Hypothalamus (tissue), 51 donors: Measurements from ENCODE around the gene SCUBE3.

ENCODE experiments used
- DNase-seq, 51 donors: peaks; one replicate each; lab custom pipeline; 2025; lab: John Stamatoyannopoulos, UW

Gene SCUBE3

GRCh38 chr6:35264550-35265274 lies 51.0 kb downstream of the SCUBE3 start:
- DNase-seq, result no peak

DNA sequence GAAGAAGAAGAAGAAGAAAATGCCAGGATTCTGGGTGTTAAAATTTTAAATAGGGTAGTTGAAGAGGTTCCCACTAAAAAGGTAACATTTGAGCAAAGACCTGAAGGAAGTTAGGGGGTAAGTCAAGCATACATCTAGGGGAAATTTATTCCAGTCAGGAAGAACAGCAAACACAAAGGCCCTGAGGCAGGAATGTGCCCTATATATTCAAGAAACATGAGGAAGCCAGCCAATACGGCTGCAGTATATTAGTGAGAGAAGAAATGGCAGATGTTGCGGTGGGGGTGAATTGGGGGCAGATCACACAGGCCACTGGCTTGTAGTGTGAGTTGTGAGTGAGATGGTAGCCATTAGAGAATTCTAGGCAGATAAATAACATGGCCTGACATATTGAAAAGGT lies 51.8 kb downstream of the SCUBE3 start:
- no peak for DNase-seq

DNA sequence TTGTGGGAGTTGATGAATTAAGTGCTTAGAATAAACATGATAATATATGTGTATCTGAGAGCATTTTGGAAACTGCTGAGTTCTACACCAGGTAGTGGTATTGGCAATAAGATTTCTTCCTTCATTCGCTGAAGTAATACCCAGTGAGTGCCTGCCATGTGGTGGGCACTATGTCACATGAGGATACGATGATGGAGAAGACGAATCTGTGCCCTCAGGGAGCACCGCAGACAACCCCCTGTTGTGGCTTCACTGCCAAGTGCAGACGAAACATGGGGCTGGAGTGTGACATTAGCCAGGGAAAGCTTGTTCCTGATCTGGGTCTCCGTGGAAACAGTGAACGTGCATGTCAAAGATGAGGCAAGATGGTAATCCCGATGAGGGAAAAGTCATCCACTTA lies 53.7 kb downstream of the SCUBE3 start:
- no peak for DNase-seq

DNA sequence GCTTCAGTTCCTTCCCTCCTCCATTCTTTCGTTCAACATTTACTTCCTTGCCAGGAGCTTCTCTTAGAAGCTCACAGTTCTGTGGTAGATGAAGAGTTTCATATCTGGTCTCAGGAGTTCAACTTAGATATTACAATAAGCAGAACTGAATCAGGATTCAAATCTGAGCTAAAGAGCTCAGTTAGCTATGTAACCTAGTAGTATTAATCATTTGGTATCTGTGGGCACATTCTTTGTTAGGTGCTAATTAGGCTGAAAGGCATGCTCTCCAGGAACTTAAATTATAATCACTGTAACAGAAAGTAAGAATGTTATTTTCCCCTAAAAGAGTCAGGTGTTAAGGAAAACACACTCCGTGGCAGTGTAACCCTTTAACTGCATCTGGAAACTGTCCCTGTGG lies 54.1 kb downstream of the SCUBE3 start:
- DNase-seq, result no peak

GRCh38 chr6:35272005-35272404 lies 58.2 kb downstream of the SCUBE3 start:
- no peak for DNase-seq

DNA sequence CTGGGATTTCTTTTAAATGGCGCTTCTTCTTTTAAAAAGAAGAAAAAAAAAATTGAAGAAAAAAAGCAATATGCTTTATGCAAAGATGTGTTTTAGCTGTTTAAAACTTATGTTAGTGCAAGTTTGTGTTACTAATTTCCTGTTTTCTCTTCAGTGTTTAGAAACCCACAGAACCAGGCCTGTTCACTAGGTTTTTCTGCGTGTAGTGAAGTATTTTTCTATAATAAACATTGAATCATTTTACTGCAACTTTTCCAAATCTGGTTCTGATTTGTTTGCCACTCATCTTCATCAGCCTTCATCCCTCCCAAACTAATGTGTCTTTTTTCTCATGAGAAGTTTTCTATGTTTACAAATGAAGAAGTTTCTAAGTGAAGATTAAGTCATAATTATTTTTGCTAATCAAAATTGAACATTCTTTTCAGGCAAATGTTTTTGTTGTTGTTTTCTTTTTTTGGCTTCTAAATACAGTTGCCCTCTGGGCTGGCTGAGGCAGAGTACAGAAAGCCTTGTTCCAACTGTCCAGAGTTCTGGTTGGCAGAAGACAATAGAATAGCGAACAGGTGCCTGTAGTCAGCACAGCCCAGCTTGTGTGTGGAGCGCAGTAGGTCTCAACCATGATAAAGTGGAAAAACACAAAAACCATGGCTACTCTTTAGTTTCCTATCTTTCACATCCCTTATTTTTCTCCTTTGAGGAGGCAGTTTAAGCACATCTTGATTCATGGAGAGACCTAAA lies 60.2 kb downstream of the SCUBE3 start:
- DNase-seq, result no peak

DNA sequence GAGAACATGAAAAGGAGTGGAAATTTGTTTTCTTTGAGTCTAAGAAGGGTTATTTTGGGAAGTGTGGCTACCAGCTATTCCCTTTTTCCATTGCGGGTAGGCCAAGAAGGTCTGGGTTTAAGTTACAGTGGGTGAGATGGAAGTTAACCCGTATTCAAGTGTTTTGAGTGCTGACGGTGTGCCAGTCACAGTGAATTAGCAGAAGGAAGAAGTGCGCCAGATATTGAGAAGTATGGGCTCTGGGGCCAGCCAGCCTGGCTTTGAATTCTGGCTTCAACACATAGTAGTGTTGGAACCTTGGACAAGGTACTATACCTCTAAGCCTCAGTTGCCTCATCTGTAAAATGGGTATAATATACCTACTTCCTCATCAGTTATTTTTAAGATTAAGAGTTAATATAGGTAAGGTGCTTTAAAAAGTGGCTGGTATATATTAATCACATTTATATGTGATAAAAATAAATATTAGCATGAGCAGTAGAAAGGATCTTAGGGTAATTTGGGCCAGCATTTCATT lies 62.0 kb downstream of the SCUBE3 start:
- DNase-seq, result no peak

- no peak for DNase-seq
Measured at GRCh38 chr6:35278708-35279107, 65.0 kb downstream of the SCUBE3 start.

DNA sequence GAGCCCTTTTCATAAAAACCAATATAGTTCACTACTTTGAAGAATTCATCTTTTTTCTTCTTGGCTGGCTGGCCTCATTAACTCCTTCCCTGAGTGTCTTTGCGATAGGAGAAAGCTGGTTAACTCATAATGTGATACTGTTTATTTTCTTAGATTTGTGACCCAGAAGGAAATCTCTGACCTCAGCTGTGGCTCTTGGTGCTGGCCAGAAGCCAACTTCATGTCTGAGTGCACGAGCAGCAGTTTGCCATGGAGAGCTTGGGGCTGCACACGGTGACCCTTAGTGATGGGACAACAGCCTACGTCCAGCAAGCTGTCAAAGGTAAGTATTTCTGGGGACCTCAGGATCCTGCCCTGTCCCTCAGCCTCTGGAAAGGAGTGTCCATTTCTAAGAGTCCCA lies 67.1 kb downstream of the SCUBE3 start:
- no peak for DNase-seq

DNA sequence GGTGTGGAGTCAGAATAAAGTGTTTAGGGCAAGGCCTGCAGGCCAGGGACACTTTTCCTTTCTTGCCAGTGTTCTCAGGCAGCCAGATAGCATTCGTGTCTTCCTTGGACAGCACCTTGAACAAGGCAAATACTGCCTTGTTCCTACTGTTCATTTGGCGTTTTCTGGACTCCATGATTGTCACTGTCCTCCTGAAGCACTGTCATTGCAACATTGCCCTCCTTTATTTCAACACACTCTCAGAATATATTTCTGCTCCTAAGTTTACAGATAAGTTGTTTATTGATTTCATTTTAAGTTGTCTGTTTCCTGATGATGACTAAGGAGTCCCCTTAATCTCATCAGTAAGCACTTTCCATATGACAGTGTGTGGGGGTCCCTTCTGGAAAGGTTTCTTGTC lies 68.7 kb downstream of the SCUBE3 start:
- DNase-seq, result no peak

- DNase-seq, result no peak
Measured at GRCh38 chr6:35283361-35283760, 69.6 kb downstream of the SCUBE3 start.

DNA sequence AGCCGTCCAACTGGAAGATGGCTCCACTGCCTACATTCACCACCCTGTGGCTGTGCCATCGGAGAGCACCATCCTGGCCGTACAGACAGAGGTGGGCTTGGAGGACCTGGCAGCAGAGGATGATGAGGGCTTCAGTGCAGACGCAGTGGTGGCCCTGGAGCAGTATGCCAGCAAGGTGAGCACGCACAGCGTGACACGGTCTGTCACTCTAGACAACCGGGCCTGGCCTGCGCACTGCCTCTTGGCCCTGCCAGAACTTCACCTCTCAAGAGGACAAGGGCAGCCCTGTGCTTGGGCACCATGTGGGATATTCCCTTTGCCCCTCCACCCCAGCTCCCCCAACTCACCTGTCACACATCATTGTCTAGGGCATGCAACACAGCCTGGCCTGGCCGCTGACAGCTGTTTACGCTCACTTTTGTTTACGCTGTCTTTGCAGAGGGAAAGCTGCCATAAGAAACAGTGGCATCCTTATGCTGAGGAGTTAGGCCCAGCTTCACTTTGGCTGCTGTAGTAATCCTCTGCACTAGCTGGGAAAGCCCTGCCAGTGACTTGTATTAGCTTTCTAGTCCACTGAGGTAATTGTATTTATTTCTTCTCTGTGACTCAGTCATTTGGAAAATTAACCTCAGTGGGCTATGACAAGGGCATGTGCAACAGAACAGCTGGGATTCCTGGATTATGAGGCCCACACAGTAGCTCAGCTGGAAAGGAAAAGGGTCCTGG lies 74.1 kb downstream of the SCUBE3 start:
- no peak for DNase-seq

- no peak for DNase-seq
Measured at GRCh38 chr6:35288834-35289233, 75.1 kb downstream of the SCUBE3 start.

DNA sequence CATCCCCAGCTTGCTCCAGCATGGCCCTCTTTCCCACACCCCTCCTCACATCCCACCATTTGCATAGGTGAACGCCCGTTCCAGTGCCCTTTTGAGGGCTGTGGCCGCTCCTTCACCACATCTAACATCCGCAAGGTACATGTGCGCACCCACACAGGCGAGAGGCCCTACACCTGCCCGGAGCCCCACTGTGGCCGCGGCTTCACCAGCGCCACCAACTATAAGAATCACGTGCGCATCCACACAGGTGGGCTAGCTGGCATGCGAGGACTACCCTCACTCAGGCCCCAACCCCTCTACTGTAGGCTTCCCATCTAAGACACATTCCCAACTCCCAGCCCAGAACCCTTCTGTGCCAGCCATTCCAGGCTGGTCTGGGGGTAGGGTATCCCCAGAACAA lies 77.7 kb downstream of the SCUBE3 start:
- no peak for DNase-seq

GRCh38 chr6:35292494-35292893 lies 78.7 kb downstream of the SCUBE3 start:
- DNase-seq, result no peak

DNA sequence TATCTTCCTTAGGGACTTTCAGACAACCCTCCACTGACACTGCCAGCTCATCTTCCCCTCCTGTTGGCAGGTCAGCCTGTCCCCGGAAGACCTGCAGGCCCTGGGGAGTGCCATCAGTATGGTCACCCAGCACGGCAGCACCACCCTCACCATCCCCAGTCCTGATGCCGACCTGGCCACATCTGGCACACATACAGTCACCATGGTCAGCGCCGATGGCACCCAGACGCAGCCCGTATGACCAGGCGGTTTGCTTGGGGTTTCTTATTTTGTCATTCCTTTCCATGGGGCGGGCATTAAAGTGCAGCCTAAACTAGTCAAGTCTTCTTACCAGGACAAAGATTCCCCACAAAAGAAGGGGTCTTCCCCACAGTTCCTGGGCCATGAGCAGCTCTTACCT lies 79.9 kb downstream of the SCUBE3 start:
- DNase-seq, result no peak

DNA sequence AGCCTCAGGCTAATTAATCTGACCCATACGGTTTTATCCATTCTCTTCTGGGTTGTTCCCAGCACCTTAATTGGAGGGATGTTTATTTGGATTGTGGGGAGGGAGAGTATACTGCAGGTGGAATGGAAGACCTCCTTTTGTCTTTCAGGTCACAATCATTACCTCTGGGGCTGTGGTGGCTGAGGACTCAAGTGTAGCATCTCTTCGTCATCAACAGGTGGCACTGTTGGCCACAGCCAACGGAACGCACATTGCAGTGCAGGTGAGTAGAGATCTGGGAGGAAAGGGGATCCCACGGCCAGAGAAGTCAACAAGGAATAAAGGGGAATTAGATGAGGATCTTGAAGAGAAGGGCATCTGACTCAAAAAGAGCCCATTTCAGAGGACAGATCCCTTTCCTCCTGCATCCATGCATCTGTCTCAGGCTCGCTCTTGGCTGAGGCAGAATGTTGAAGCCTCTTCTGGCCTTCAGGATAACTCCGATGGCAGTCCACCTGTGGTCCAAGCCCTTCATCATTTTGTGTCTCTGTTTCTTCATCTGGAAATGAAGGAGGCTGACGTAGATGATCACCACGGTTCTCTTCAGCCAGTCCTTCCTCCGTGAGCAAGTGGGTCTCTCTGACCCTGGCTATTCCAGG lies 80.7 kb downstream of the SCUBE3 start:
- peak in 12 of 51 donors; percentile 8 to 32 (median 20) for DNase-seq

DNA sequence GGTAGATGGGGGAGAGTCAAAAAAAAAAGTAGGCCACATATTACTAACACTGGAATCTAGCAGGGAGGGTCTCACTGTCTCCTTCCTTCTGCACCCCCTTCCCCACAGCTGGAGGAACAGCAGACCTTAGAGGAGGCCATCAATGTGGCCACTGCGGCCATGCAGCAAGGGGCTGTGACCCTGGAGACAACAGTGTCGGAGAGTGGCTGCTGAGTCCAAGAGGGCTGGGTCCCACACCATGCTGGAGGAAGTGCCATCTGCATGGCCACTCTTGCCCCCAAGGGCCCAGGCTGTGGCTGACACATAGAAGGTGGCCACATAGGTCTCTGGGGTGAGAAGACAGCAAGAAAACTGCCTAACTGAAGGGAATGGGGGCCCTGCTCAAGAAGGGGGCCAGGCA lies 81.3 kb downstream of the SCUBE3 start:
- DNase-seq, result no peak

GRCh38 chr6:35295521-35296315 lies 82.0 kb downstream of the SCUBE3 start:
- DNase-seq, result no peak

- no peak for DNase-seq
Measured at GRCh38 chr6:35296931-35297600, 83.3 kb downstream of the SCUBE3 start.
